ENCODE measurements around the gene GABARAPL2.
"Not testable (repeated sequence)": the region's sequence is repeated elsewhere in the genome, so short reads cannot be mapped to it uniquely, and the experiment has no call there.

GABARAPL2 gene, protein sequence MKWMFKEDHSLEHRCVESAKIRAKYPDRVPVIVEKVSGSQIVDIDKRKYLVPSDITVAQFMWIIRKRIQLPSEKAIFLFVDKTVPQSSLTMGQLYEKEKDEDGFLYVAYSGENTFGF

DNA sequence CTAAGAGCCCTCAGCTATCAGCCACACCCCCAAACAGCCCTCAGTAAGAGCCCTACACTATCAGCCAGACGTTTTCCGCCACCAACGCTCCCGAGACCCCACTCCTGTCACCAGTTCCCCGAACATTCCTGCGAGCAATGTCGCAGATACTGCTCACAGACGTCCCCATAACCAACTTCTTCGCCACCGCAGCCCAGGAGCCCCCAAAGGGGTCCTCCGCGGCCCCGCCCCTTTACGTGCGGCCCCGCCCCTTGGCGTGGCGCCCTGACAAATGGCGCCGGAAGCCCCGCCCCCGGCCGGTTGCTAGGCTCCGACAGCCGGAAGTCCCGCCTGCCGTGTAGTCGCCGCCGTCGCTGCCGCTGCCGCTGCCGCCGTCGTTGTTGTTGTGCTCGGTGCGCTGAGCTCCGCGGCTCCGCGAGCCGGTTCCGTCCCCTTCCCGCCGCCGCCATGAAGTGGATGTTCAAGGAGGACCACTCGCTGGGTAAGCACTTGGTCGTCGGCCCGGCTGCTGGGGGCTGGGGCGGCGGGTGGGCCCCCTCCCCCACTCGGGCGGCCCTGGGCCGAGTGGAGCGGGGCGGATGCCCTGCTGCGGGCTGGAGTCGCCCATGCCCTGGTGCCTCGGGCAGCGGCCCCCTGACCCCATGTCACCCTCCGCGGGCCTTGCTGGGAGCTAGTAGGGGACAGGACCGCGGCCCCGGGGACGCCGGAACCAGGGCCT lies at the start of gene GABARAPL2:
TSS of gene GABARAPL2 (plus strand) at position 340 of the 718 bp plus-strand sequence. CDS start at position 448, 108 bp downstream.
- DNase-seq: peak; percentile 93

DNA sequence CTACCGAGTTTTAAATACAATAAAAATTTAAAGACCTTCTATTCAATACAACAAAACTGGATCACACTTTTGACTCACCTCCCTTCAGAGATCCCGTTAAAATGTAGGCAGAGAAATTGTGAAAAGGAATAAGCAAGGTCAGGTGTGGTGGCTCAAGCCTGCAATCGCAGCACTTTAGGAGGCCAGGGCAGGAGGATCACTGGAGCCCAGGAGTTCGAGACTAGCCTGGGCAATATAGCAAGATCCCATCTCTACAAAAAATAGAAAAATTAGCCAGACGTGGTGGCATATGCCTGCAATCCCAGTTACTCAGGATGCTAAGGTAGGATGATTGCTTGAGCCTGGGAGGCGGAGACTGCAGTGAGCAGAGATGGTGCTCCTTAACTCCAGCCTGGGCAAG lies 47.0 kb upstream of the GABARAPL2 start:
- no peak for DNase-seq

DNA sequence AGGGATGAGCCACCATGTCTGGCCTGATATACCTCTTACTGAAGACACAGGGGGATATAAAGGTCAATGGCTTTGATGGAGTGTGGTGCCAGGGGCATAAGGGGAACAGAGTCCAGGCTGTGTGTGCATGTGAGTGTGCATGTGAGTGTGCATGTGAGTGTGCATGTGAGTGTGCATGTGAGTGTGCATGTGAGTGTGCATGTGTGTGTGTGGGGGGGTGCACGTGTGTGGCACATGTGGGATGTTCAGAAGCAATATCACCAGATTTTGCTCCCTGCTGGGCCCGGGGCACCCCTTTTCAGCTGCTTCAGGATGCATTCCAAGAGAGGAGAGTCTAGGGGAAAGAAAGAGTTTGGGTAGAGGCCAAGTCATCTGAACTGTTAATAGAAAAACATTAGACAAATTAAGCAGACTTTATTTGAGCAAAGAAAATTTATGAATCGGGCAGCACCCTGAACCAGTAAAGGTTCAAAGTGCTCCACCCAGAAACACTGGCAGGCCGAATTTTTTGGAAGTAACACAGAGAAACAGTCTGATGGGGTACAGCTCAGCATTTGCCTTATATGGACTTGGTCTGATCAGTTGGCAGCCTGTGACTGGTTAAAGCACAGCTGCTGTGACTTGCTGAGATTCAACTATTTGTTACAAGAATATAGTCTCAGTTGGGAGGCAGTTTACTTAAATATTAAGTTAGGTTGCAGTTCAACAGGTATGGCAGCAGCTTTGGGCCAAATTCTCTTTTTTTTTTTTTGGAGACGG lies 40.0 kb upstream of the GABARAPL2 start:
- DNase-seq: no peak

DNA sequence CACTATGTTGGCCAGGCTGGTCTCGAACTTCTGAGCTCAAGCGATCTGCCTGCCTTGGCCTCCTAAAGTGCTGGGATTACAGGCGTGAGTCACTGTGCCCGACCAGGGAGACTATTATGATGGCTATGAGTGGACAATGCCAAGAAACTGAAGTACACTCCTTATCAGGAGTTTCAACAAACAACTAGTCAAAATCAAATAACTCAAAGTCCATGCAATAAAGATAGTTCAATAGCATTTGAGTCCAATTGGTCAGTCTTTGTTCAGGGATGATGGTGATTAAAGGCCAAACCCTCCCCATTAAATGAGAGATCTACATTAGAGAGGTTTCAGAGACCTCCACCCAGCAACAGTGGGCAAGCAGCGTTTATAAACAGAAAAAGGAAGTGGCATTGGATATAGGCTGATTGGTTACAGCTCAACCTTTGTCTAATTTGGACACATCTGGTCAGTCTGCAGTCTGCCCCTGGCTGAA lies 38.3 kb upstream of the GABARAPL2 start:
- DNase-seq: no peak

DNA sequence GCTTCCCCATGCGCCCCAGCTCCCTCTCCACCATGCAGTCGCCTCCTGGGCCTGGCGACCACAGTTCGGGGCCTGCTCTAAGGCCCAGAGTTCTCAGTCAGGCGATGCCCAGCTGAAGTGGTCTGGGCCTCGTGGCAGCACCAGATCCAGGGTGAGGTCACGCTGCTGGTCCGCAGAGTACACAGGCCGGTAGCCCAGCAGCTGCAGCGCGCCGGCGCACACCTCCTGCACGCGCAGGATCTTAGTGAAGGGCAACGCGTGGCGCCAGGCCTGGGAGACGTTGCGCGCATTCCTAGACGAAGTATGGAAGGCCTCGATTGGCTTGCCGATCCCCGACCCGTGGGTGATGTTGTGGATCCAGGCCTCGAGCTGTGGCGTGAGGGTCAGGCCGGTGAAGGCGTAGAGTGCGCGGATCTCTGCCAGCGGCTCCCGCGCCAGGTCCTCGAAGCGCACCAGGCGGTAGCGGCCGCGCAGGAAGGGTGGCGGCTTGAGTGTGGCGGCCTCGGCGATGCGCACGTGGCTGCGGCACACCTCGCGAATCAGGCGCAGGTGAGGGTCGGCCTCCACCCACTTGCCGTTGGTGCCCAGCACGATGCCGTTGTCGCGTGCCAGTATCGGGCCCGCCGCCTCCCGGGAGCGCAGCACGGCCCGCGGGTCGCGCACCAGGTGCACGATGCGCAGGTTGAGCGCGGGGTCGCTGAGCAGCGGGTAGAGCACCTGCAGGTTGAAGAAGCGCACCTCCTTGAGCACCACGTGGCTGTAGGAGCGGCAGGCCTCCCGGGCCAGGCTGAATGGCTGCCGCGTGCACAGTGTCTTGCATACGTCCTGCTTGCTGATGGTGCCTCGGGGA lies 36.9 kb upstream of the GABARAPL2 start:
- DNase-seq: no peak

DNA sequence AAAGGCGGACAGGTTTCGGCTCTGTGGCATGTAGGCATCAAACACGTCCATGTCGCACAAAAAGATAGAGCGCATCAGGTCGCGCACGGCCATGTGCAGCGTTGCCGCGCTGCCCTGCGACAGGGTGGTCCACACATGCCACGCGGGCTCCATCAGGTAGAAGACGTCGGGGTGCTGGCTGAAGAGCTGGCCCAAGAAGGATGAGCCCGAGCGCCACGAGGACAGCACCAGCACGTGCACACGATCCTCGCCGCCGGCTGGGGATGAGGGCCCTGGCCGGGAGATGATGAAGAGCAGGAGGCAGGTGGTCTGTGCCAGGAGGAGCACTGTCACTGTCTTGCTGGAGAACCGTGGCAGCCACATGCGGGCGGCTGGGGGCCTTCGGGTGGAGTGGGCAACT lies 36.2 kb upstream of the GABARAPL2 start:
- no peak for DNase-seq

DNA sequence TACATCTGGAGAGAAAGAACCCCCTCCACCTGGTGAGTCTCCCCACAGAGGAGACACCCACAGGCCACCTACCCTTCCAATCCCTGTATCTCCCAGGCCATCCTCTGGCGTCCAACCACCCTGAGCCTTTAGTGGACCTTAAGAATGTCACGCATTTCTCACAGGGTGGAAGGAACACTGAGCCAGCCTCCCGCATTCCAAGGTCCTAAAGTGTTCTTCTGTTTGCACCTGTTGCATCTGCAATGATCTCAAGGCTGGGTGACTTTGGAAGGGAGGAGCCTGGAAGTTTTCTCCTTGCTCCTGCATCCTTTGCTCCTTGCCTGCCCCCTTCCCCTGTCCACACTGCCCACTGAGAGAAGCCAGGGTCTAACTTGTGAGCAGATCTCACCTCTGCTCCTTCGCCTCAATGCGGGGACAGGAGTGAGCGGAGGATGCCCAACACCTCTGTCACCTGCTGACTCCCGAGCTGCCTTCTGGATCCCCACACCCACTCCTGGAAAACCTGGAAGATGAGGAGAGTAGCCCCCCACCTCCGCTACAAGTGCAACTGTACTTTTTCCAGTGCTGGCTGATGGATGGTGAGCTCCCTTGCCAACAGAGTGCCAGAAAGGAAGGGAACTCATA lies 33.9 kb upstream of the GABARAPL2 start:
- no peak for DNase-seq

DNA sequence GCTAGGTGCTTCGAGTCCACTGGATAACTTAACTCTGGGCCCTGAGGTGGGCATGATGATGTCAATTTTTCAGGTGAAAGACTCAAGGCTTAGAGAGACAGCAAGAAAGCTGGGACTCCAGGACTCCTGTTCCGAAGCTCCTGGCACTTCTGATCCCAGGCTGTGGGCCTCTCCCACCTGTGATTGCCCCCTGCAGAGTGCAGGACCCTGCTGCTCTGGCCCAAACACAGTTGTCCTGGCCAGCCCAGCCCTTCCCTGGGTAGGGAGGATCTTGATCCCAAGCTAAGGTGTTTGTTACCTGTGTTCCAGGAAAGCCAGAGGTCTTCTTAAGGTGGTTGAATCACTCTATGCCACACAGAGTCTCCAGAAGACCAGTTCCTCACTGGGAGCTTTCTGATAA lies 33.4 kb upstream of the GABARAPL2 start:
- DNase-seq: no peak

DNA sequence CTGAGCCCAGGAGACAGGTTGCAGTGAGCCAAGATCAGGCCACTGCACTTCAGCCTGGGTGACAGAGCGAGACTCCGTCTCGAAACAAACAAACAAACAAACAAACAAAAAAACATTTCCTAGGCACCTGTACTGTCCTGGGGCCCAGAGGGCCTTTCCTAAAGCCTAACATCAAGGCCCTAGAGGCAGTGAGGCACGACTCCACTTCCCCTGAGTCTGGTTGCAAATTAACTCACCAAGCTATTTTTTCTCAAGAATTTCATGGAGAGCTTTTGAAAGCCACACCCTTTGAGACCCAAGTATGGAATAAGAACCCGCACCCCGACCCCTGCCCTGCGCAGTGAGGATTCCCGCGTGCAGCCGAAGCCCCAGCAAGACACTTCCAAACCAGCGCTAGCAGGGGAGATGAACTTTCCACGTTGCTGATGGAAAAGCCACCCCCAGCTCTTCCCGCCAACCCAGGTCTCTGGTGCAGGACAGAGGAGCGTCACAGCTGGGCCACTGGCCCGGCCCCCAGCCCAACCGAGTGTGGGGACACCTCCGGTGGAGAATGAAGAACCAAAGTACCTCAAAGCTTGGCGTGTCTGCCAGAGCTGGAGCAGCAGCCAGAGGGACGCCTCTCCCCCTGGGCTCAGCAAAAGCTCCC lies 31.5 kb upstream of the GABARAPL2 start:
- no peak for DNase-seq

DNA sequence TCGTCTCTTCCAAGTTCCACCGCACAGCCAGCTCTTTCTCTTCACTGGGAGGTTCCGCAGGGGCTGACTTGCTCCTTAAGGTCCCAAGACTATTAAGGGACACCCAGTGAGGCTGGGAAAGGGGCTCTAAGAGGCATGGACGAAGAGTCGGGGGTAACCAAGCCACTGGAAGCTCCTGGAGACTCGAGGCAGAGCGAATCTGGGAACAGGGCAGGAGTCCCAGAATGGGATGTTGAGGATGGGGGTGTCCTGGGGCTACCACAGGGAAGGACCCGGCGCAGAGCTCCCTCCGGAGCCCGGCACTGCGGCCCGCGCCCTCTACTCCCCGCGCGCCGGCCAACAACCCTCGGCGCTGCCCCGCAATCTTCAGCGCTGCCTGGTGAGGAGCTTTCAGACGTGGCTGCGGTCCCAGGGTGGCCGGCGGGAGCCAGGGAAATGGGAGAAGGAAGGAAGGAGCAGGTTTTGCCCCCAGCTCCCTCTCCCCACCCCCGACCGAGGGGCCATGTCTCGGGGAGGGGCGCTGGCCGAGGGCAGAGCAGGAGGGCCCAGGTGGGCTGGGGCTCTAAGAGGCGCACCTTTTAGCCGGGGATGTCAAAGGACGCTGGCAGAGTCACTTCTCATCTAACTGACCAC lies 30.9 kb upstream of the GABARAPL2 start:
- DNase-seq: no peak

DNA sequence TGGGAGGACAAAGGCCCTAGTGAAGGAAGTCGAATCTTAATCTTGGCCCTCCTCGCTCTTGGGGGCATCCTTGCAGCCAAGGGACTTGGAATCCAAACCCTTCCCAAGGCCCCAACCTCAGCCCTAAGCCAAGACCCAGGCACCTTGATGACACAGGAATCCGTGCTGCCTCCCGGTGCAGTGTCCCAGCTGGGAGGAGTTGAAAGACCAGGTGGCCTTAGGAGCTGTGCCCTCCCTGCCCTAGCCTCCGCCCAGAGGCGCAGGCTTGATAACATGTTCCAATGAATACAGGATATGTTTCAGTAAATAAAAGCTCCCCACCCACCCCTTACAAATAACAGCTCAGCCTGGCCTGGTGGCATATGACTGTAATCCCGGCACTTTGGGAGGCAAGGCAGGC lies 30.3 kb upstream of the GABARAPL2 start, which contains the start of gene CHST5:
TSS of gene CHST5 (minus strand) at position 208 of the 400 bp plus-strand sequence. CDS start 5,724 bp downstream, outside the sequence.
- no peak for DNase-seq

DNA sequence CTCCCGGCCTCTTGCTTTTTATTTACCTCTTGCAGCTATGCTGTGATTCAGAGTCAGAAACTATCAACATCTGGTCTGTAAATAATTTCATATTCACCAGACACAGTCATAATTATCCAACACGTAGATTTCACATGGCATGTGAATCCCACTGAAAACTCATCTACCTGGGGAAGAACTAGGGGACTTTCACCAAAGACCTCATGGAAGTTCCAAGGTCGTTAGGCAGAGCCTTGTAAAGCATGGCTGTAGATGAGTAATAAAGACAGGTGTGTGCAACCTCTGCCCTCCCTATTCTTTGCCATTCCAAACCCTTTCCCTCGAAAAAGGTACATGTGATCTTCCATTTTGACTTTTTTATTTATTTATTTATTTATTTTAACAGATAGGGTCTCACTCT lies 28.4 kb upstream of the GABARAPL2 start:
- DNase-seq: no peak

DNA sequence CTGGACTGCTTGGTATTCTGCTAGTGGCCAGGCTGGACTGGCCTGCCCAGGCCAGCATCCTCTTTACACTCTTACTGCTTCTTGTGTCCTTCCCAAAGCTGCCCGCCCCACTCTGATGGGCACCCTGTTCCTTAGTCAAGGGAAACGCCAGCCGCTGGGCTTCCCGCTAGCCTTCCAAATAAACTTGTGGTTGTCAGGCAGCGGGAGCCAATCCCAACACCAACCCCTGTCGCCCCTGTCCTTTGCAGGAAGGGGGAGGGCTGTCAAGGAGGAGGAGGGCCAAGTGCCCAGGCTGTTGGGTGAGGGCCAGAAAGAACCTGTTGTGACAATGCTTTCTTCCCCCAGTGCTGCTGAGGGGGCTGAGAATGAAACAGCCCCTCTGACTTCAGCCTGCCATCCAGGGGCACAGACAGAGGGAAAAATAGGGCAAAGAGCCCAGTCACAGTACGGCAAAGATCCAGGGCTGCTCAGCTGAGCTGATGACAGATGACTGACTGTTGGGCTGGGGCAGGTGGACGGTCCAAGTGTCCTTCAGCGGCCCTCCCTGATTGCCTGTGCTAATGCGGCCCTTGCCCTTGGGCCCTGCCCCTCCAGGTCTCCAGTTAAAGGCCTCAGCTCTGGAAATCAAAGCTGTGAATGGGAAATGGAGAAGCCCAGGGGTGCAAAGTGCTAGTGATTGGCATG lies 27.2 kb upstream of the GABARAPL2 start:
- not testable (repeated sequence) for DNase-seq

DNA sequence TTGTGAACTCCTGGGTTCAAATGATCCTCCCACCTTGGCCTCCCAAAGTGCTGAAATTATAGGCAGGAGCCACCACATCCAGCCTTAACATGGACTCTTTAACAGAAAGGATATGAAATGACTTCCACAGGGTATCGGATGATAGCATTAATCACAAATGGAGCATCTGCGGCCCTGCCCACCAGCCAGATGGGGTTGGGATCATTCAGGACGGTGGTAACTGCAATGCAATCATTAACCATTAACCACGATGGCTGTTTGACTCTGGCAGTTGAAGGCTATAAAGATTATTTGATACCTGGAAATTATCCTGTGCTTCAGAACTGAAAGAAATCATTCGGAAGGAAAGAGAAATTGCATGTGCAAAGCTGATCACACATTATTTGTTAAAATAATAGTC lies 24.9 kb upstream of the GABARAPL2 start:
- no peak for DNase-seq

DNA sequence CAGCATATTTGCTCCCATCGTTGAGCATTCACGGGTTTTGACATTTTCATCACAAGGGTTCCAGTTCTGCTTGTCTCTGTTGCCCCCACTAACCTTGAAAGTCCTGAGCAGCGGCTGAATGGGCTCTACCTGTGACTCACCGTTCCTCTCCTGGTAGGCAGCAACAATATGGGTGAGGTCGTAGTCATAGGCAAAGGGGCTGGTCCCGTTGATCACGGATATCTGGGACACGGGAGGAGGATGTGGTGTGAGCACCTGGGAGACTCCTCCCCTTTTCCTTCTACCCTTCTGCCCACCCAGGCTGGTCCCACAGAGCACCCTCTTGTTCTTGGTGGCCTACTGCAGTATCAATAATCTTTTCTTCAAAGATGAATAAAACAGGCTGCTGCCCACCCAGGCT lies 23.7 kb upstream of the GABARAPL2 start:
- DNase-seq: not testable (repeated sequence)

DNA sequence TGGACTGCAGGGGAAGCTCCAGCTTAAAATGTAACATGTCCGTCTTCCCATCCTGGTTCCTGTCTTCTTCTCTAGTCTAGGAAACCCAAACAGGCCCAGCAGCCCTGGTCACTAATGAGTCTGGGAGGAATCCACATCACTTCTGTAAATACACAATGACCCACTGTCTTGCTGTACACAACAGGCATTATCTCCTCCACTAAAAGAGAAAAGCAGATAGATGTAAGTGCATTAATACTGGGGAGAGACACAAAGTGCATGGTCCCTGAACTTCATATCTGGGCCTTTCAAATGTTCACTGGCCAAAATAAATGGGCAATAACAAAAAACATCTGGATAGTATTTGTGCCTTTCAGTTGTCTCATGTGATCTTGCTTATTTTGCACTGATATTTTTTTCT lies 20.3 kb upstream of the GABARAPL2 start:
- not testable (repeated sequence) for DNase-seq

DNA sequence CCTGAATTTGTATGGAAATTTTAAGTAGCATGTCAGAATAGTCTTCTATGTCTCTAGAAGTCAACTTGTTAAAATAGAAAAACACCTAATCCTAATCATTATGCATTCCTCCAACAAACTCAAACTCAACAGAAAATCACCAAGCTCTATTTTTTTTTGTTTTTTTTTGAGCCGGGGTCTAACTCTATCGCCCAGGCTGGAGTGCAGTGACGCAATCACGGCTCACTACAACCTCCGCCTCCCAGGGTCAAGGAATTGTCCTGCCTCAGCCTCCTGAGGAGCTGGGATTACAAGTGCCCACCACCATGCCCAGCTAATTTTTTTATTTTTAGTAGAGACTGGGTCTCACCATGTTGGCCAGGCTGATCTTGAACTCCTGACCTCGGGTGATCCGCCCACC lies 19.9 kb upstream of the GABARAPL2 start:
- no peak for DNase-seq

DNA sequence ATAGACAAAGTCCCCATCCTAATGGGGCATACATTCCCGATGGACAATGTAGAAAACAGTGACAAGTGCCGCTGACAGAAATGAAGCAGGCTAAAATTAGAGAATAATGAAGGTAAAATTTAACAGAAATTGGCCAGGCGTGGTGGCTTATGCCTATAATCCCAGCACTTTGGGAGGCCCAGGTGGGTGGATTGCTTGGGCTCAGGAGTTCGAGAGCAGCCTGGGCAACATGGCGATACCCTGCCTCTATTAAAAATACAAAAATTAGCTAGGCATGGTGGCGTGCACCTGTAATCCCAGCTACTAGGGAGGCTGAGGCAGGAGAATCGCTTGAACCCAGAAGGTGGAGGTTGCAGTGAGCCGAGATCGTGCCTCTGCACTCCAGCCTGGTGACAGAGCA lies 17.7 kb upstream of the GABARAPL2 start:
- DNase-seq: not testable (repeated sequence)

DNA sequence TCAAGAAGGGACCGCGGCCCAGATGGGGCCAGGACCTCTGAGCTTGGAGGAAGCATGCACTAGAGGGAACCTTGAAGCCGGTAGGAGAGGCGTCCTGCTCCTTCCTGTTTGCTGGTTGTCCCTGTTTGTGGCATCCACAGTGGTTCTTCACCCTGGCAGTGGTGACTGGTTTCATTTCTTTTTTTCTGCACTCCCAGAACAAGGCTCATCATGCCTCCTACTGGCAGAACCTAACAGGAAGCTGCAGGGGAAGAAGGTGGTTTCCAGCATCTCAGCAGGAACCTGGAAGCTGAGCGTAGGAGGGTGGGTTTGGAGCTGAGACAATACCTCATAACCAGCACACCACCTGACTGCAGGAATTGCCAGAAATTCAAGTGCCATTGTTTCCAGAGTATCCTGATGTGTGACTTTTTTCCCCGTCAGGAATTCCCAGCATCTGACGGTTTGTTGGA lies 15.9 kb upstream of the GABARAPL2 start:
- peak; percentile 50 for DNase-seq

DNA sequence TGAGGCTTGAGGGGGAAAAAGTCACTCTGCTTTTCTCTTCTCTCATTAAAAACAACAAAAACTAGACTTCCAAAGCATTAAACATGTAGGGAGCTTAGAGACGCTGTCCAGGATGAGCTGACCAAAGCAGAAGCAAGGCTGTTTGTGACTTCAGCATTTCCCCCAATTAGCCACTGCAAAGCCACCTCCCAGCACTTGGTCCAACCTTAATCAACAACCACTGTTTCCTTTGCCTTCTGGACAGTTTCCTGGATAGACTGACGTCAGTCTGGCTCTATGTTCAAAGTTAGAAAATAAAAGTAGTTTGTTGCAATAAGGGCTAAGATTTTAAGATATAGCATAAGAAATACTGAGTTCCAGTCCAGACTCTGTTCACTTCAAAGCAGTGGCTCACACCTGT lies 13.2 kb upstream of the GABARAPL2 start:
- no peak for DNase-seq
